H9 (cell line): ENCODE measurements around the gene NUDT15. TPM values are rescaled to one million over a fixed set of nuclear protein-coding genes. Genes with fewer than 3 reads are reported as not detected.

Source experiments
- DNase-seq: peaks from one replicate; pipeline ENCODE4 v3.0.0-alpha.2; 2017
- H2AFZ ChIP-seq: one replicate; pipeline ENCODE4 v1.6.1; 2013; ENCODE audit warnings: mild to moderate bottlenecking, low read length, control low read depth, moderate library complexity
- H2AK5ac ChIP-seq: 2 replicates; pipeline ENCODE4 v1.6.1; 2013; ENCODE audit warnings: low read length, control low read depth, mixed read lengths; ENCODE audit not compliant: insufficient read length
- H2BK120ac ChIP-seq: one replicate; pipeline ENCODE4 v1.6.1; 2013; ENCODE audit warnings: low read depth, mild to moderate bottlenecking, low read length, control low read depth, inconsistent platforms; ENCODE audit not compliant: poor library complexity, severe bottlenecking
- H2BK12ac ChIP-seq: 2 replicates; pipeline ENCODE4 v1.6.1; 2013; ENCODE audit warnings: low read length, control low read depth, mixed read lengths, low read depth; ENCODE audit not compliant: insufficient read length
- H2BK15ac ChIP-seq: 2 replicates; pipeline ENCODE4 v1.6.1; 2013; ENCODE audit warnings: low read depth, low read length, control low read depth
- H2BK20ac ChIP-seq: one replicate; pipeline ENCODE4 v1.6.1; 2013; ENCODE audit warnings: low read depth, mild to moderate bottlenecking, low read length, control low read depth, inconsistent platforms; ENCODE audit not compliant: poor library complexity, severe bottlenecking
- H2BK5ac ChIP-seq: 2 replicates; pipeline ENCODE4 v1.6.1; 2013; ENCODE audit warnings: low read length, control low read depth, mixed read lengths; ENCODE audit not compliant: insufficient read length
- H3K14ac ChIP-seq: 2 replicates; pipeline ENCODE4 v1.6.1; 2013; ENCODE audit warnings: low read length, control low read depth; ENCODE audit not compliant: insufficient read depth
- H3K18ac ChIP-seq: 2 replicates; pipeline ENCODE4 v1.6.1; 2013; ENCODE audit warnings: low read depth, mild to moderate bottlenecking, mixed read lengths, low read length, control low read depth; ENCODE audit not compliant: insufficient read length
- H3K23ac ChIP-seq: 2 replicates; pipeline ENCODE4 v1.6.1; 2013; ENCODE audit warnings: low read length, control low read depth, mixed read lengths, low read depth; ENCODE audit not compliant: insufficient read length
- H3K23me2 ChIP-seq: 2 replicates; pipeline ENCODE4 v1.6.1; 2013; ENCODE audit warnings: low read depth, mild to moderate bottlenecking, mixed read lengths, low read length, control low read depth; ENCODE audit not compliant: insufficient read length, poor library complexity, severe bottlenecking
- H3K27ac ChIP-seq: 2 replicates; pipeline ENCODE4 v1.5.1; 2013; ENCODE audit warnings: low read length, control low read depth, mixed read lengths, low read depth; ENCODE audit not compliant: insufficient read length
- H3K27me3 ChIP-seq: 2 replicates; pipeline ENCODE4 v1.6.1; 2013; ENCODE audit warnings: low read length, control low read depth, inconsistent platforms; ENCODE audit not compliant: insufficient read depth
- H3K4ac ChIP-seq: 2 replicates; pipeline ENCODE4 v1.6.1; 2013; ENCODE audit warnings: low read depth, mild to moderate bottlenecking, control low read depth, inconsistent platforms, low read length, moderate library complexity
- H3K4me1 ChIP-seq: 2 replicates; pipeline ENCODE4 v1.6.1; 2013; ENCODE audit warnings: low read length, control low read depth, inconsistent platforms; ENCODE audit not compliant: insufficient read depth
- H3K4me2 ChIP-seq: 2 replicates; pipeline ENCODE4 v1.6.1; 2013; ENCODE audit warnings: low read length, control low read depth, mixed read lengths; ENCODE audit not compliant: insufficient read length, insufficient read depth
- H3K56ac ChIP-seq: 2 replicates; pipeline ENCODE4 v1.6.1; 2013; ENCODE audit warnings: low read depth, mild to moderate bottlenecking, mixed read lengths, low read length, control low read depth; ENCODE audit not compliant: insufficient read length
- H3K79me1 ChIP-seq: 2 replicates; pipeline ENCODE4 v1.6.1; 2013; ENCODE audit warnings: low read depth, mild to moderate bottlenecking, moderate library complexity, low read length, control low read depth, inconsistent platforms; ENCODE audit not compliant: insufficient read depth, poor library complexity, severe bottlenecking
- H3K79me2 ChIP-seq: 2 replicates; pipeline ENCODE4 v1.6.1; 2013; ENCODE audit warnings: low read length, control low read depth, inconsistent platforms; ENCODE audit not compliant: insufficient read depth
- H3K9ac ChIP-seq: 2 replicates; pipeline ENCODE4 v1.6.1; 2013; ENCODE audit warnings: low read length, control low read depth, mixed read lengths; ENCODE audit not compliant: insufficient read length; ENCODE audit errors: extremely low read depth
- H3K9me3 ChIP-seq: one replicate; pipeline ENCODE4 v1.6.1; 2013; ENCODE audit warnings: low read depth, low read length, inconsistent platforms; ENCODE audit not compliant: control insufficient read depth
- H3T11ph ChIP-seq: one replicate; pipeline ENCODE4 v1.6.1; 2013; ENCODE audit warnings: mild to moderate bottlenecking, low read length, control low read depth, inconsistent platforms
- H4K20me1 ChIP-seq: one replicate; pipeline ENCODE4 v1.6.1; 2013; ENCODE audit not compliant: control insufficient read depth, insufficient read length, insufficient read depth
- H4K5ac ChIP-seq: 2 replicates; pipeline ENCODE4 v1.6.1; 2013; ENCODE audit warnings: low read depth, mild to moderate bottlenecking, mixed read lengths, low read length, control low read depth; ENCODE audit not compliant: insufficient read length
- H4K8ac ChIP-seq: replicated peaks from 2 replicates; pipeline ENCODE4 v1.6.1; 2013; ENCODE audit warnings: low read length, control low read depth, mixed read lengths, low read depth; ENCODE audit not compliant: insufficient read length
- H4K91ac ChIP-seq: 2 replicates; pipeline ENCODE4 v1.6.1; 2013; ENCODE audit warnings: low read depth, mild to moderate bottlenecking, moderate library complexity, mixed read lengths, low read length, control low read depth; ENCODE audit not compliant: insufficient read length
- H3K27ac Mint-ChIP-seq, 3 experiments: 2 replicates in 2 of 3; 3 replicates in 1 of 3; pipeline ENCODE4 v1.8.0; 2020 to 2021; ENCODE audit warnings: mixed read lengths in 3 of 3, mild to moderate bottlenecking in 1 of 3, moderate library complexity in 1 of 3
- H3K27me3 Mint-ChIP-seq: 2 replicates; pipeline ENCODE4 v1.8.0; 2021; ENCODE audit warnings: low read depth, mild to moderate bottlenecking, moderate library complexity, mixed read lengths
- H3K36me3 Mint-ChIP-seq, 3 experiments: 2 replicates in 2 of 3; 3 replicates in 1 of 3; pipeline ENCODE4 v1.8.0; 2020 to 2021; ENCODE audit warnings: low read depth in 3 of 3, mixed read lengths in 3 of 3; ENCODE audit not compliant: insufficient read depth in 1 of 3
- H3K4me1 Mint-ChIP-seq, 2 experiments: 2 replicates each; pipeline ENCODE4 v1.8.0; 2020; ENCODE audit warnings: mixed read lengths in 2 of 2
- H3K4me3 Mint-ChIP-seq, 2 experiments: 2 replicates in 1 of 2; 3 replicates in 1 of 2; pipeline ENCODE4 v1.8.0; 2020 to 2021; ENCODE audit warnings: mild to moderate bottlenecking in 2 of 2, mixed read lengths in 2 of 2, moderate library complexity in 1 of 2
- H3K9me3 Mint-ChIP-seq, 2 experiments: 2 replicates in 1 of 2; 3 replicates in 1 of 2; pipeline ENCODE4 v1.8.0; 2020; ENCODE audit warnings: mild to moderate bottlenecking in 2 of 2, mixed read lengths in 2 of 2, moderate library complexity in 1 of 2
- CTCF ChIP-seq: fragments of 200-600 bp; sonication (generic); conservative IDR thresholded peaks from 3 replicates; pipeline ENCODE4 v1.8.0; 2021; ENCODE audit warnings: antibody characterized with exemption, mild to moderate bottlenecking
- WGBS: extraction: QIAGEN DNeasy Blood & Tissue Kit; methylation state at CpG from one replicate; pipeline ENCODE4 v1.1.7; 2013; ENCODE audit warnings: missing lambda C conversion rate, low lambda C conversion rate, mixed read lengths; ENCODE audit not compliant: insufficient read length; ENCODE audit errors: extremely low coverage; 5-methylcytosine and 5-hydroxymethylcytosine counted together
- total RNA-seq: library from RNA; stranded (reverse); gene quantifications from 2 replicates; pipeline ENCODE4 v1.2.1, GENCODE V29; 2021

Gene NUDT15
- total RNA-seq, 1 experiment from 2014 or later, result 50.5 TPM

- peaks cover 93 to 100% (median 99%) of the 10 kb centered on the region in 3 experiments for H3K36me3 Mint-ChIP-seq
- Histone ChIP-seq H3K9me3 (peaks cover 65% of the 10 kb centered on the region), H4K5ac (no peak overlapping the region), H2AFZ (no peak overlapping the region), H3K4me2 (no peak overlapping the region), H3K27me3 (no peaks in the 10 kb centered on the region), H3K56ac (no peak overlapping the region), H2BK5ac (no peak overlapping the region), H3K4me1 (no peaks in the 10 kb centered on the region), H3K18ac (no peak overlapping the region), H3K23me2 (no peaks in the 10 kb centered on the region), H3K9ac (no peak overlapping the region), H3K79me1 (no peaks in the 10 kb centered on the region), H2AK5ac (no peak overlapping the region), H3K14ac (no peak overlapping the region), H3T11ph (no peak overlapping the region), H2BK15ac (no peak overlapping the region), H3K23ac (no peak overlapping the region), H2BK12ac (no peak overlapping the region), H4K20me1 (no peaks in the 10 kb centered on the region), H4K91ac (no peak overlapping the region), H2BK20ac (no peak overlapping the region), H2BK120ac (no peak overlapping the region), H3K27ac (no peak overlapping the region), H4K8ac (no peak overlapping the region), H3K4ac (no peak overlapping the region), H3K79me2 (no peaks in the 10 kb centered on the region)
- WGBS, result no CpG with 5 or more reads among the region's 3 CpGs
- H3K4me1 Mint-ChIP-seq, result no peaks in the 10 kb centered on the region
- peaks cover 60 to 61% of the 10 kb centered on the region in 2 experiments for H3K9me3 Mint-ChIP-seq
- DNase-seq, result no peak
- H3K4me3 Mint-ChIP-seq, result no peak overlapping the region
- H3K27ac Mint-ChIP-seq, result 0 out of 7 replicates have a peak overlapping the region, but pooled peaks of 1 of the 3 experiments have one; percentile 39
- no peaks in the 10 kb centered on the region for H3K27me3 Mint-ChIP-seq
- no peak for TF ChIP-seq CTCF
These were observed 34.8 kb downstream of the NUDT15 start for GRCh38 chr13:48072304-48072703.
